Astrocyte of the cerebellum (primary cell): Measurements from ENCODE around the gene RAI2.

ENCODE experiments used
- DNase-seq: peaks from one replicate; pipeline ENCODE4 v3.0.0-alpha.2; 2011; ENCODE audit warnings: low read depth
- H3K4me3 ChIP-seq: 2 replicates; pipeline ENCODE4 v1.5.1; 2011; ENCODE audit warnings: mild to moderate bottlenecking, low read depth, low read length, moderate library complexity
- in situ Hi-C: cut with HindIII; loops from 2 replicates; pipeline ENCODE4 v1.10.0; 2017; ENCODE audit warnings: low sequenced_read_pairs
- TF ChIP-seq, protein P1 (sequence below): IDR thresholded peaks from 2 replicates; pipeline ENCODE4 v1.5.1; 2012; ENCODE audit warnings: low read length, low read depth, moderate library complexity, mild to moderate bottlenecking; ENCODE audit errors: missing control alignments

RAI2 gene

DNA sequence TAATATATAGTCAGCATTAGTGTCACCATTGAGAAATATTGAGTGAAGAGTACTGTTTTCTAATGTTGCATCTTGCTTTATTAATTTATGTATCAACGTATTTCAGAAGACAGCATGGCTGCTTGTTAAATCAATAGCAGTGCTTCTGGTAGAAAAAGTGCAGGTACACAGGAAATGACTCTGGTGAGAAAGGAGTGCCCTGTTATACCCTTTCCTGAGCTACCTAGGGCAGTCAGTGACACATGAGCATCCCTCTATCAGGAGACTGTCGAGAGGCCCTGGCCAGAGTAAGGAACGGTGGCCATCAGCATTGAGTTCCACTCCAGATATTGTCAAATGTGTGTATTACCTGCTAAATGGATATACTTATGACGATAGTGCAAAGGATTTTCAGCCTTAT lies 81.7 kb downstream of the RAI2 start:
- TF ChIP-seq, protein P1, sequence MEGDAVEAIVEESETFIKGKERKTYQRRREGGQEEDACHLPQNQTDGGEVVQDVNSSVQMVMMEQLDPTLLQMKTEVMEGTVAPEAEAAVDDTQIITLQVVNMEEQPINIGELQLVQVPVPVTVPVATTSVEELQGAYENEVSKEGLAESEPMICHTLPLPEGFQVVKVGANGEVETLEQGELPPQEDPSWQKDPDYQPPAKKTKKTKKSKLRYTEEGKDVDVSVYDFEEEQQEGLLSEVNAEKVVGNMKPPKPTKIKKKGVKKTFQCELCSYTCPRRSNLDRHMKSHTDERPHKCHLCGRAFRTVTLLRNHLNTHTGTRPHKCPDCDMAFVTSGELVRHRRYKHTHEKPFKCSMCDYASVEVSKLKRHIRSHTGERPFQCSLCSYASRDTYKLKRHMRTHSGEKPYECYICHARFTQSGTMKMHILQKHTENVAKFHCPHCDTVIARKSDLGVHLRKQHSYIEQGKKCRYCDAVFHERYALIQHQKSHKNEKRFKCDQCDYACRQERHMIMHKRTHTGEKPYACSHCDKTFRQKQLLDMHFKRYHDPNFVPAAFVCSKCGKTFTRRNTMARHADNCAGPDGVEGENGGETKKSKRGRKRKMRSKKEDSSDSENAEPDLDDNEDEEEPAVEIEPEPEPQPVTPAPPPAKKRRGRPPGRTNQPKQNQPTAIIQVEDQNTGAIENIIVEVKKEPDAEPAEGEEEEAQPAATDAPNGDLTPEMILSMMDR, result no peak
- H3K4me3 ChIP-seq, result no peak overlapping the region
- in situ Hi-C loops, result no loop called here
- DNase-seq, result no peak

DNA sequence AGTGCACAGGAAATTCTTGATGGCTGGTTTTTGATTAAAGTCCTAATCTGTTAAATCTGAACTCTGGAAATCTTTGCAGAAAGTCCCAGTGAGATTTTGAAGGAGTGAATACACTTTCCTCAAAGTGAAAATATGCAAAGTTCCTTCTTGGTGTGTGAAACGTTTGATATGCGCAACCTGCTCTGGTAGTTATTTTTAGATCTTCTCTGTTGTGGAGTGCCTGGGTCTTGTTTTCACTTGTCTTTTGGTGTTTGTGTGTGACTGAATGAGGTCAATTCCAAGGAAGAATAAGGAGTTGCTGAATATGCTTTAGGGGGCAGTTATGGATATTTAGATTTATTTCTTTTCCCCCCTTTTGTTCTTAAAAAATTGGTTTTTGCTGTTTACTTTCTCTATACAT lies 82.1 kb downstream of the RAI2 start:
- TF ChIP-seq, protein P1, result no peak
- in situ Hi-C loops, result no loop called here
- no peak overlapping the region for H3K4me3 ChIP-seq
- no peak for DNase-seq

DNA sequence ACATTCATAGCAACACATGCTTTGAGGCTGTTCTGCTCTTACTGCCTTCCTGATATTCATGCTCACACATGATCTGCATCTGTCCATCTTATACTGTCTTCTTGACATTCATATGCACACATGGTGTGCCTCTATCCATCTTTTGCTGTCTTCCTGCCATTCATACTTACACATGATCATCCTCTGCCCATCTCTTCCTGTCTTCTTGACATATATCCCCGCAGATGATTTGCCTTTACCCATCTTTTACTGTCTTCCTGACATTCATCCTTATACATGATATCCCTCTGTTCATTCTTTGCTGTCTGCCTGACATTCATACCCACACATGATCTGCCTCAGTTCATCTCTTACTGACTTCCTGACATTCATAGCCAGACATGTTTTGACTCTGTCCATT lies 87.0 kb downstream of the RAI2 start:
- no peak overlapping the region for H3K4me3 ChIP-seq
- in situ Hi-C loops, result no loop called here
- no peak for DNase-seq
- TF ChIP-seq, protein P1, result no peak

DNA sequence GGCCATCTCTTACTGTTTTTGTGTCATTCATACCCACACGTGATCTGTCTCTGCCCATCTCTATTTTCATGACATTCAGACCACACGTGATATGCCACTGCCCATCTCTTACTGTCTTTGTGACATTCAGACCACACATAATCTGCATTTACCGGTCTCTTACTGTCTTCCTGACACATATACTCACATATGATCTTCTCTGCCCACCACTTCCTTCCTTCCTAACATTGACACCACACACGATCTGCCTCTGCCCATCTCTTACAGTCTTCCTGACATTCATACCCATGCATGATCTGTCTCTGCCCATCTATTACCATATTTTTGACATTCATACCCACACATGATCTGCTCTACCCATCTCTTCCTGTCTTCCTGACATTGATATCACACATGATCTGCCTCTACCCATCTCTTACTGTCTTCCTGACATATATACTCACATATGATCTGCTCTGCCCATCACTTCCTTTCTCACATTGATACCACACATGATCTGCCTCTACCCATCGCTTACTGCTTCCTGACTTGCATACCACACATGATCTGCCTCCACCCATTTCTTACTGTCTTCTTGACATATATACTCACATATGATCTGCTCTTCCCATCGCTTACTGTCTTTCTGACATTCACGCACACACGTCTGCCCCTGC lies 87.7 kb downstream of the RAI2 start:
- in situ Hi-C loops, result no loop called here
- no peak for DNase-seq
- no peak overlapping the region for H3K4me3 ChIP-seq
- TF ChIP-seq, protein P1, result no peak

DNA sequence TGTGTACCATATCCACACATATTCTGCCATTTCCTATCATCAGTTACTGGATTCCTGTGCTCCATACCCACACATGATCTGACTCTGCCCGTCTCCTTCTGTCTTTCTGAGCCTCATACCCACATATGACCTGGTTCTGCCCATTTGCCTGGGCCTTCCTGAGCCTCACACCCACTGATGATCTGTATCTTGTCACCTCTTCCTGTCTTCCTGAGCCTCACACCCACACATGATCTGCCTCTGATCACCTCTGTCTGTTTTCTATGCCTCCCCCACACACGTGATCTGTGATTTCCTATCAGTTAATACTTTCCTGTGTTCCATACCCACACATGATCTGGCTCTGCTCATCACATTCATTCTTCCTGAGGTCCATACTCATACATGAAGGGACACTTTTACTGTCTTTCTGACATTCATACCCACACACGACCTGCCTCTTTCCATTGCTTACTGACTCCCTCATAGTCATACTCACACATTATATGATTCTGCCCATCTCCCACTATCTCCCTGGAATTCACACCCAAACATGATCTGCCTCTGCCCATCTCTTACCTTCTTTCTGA lies 91.3 kb downstream of the RAI2 start:
- in situ Hi-C loops, result no loop called here
- no peak for DNase-seq
- TF ChIP-seq, protein P1, result no peak
- no peak overlapping the region for H3K4me3 ChIP-seq

DNA sequence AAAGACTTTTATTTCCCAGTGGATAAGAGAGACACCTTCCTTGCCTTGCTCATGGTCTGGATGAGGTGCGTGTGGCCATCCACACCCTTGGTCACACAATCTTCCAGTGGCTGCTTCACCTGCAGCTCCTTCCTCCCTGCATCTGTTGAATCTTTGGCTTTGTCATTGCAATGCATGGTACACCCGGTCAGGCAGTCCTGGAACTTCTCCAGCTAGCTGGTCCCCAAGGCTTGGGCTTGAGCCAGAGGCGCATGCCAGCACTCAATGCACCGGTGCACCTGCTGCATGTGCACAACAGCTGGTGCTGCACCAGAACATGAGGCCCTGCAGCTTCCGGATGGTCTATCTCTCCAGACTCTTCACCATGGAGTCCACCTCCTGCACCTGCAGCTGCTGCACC lies 92.1 kb downstream of the RAI2 start:
- in situ Hi-C loops, result no loop called here
- DNase-seq, result no peak
- TF ChIP-seq, protein P1, result no peak
- H3K4me3 ChIP-seq, result no peak overlapping the region
